ENCODE results near the gene CABP1. TPM values are rescaled to one million over a fixed set of nuclear protein-coding genes. Genes with fewer than 3 reads are reported as not detected.

CABP1 gene
- total and polyA plus RNA-seq, 2 experiments from 2014 or later: 5.1 to 5.2 TPM

- H3K27ac Mint-ChIP-seq: no peak overlapping the region
- no peaks in the 10 kb centered on the region; the same call in 2 of the 3 replicates for H3K36me3 Mint-ChIP-seq (ENCODE audit: low read depth)
- no peaks in the 10 kb centered on the region for H3K9me2 ChIP-seq (ENCODE audit: insufficient read depth)
- no peak overlapping the region for H2AFZ ChIP-seq
- no peaks in the 10 kb centered on the region for H4K20me1 ChIP-seq (replicated peaks; ENCODE audit: insufficient read depth)
- H3F3A ChIP-seq (replicated peaks; ENCODE audit: low read depth): no peaks in the 10 kb centered on the region; the same call in 1 of the 2 replicates
- H3K27me3 ChIP-seq (ENCODE audit: insufficient read depth): no peaks in the 10 kb centered on the region
- ATAC-seq: no peak
- H3K4me3 ChIP-seq: no peak overlapping the region
- H3K9me3 Mint-ChIP-seq: no peaks in the 10 kb centered on the region
- H3K79me2 ChIP-seq (replicated peaks; ENCODE audit: insufficient read depth): no peaks in the 10 kb centered on the region
- H3K4me3 Mint-ChIP-seq: no peak overlapping the region
- H3K27ac ChIP-seq (ENCODE audit: low read depth): no peak overlapping the region
- no peak overlapping the region for H3K4me2 ChIP-seq
- H3K36me3 ChIP-seq (ENCODE audit: insufficient read depth): no peaks in the 10 kb centered on the region
- peaks cover 9% of the 10 kb centered on the region for H3K27me3 Mint-ChIP-seq (ENCODE audit: insufficient read depth, low read depth, poor library complexity)
- no peak for DNase-seq (ENCODE audit: low spot score)
- H3K4me1 Mint-ChIP-seq: peaks cover 34% of the 10 kb centered on the region
- peaks cover 26% of the 10 kb centered on the region for H3K4me1 ChIP-seq (ENCODE audit: insufficient read depth)
- TF ChIP-seq ZNF462 (CRISPR knock-in tag; IDR thresholded peaks at IDR 0.05): no peak
- TF ChIP-seq EZH2phosphoT487 (IDR thresholded peaks at IDR 0.05; ENCODE audit: unreplicated experiment): no peak
- no peak for TF ChIP-seq JUNB (IDR thresholded peaks at IDR 0.05; ENCODE audit: unreplicated experiment)
- no peak for TF ChIP-seq ETS1 (IDR thresholded peaks at IDR 0.05)
- TF ChIP-seq ZNF114 (CRISPR knock-in tag; IDR thresholded peaks at IDR 0.05): no peak
- TF ChIP-seq ZNF331 (CRISPR knock-in tag; IDR thresholded peaks at IDR 0.05; ENCODE audit: low read depth): no peak
- TF ChIP-seq NANOG (IDR thresholded peaks at IDR 0.05; ENCODE audit: borderline replicate concordance): no peak
- no peak for TF ChIP-seq POLR2AphosphoS5 (IDR thresholded peaks at IDR 0.05; ENCODE audit: low read depth)
- no peak for TF ChIP-seq STAT1 (IDR thresholded peaks at IDR 0.05; ENCODE audit: unreplicated experiment)
- TF ChIP-seq REST (IDR thresholded peaks at IDR 0.05; ENCODE audit: unreplicated experiment): no peak
- TF ChIP-seq CTCF (conservative IDR thresholded peaks at IDR 0.05; ENCODE audit: low read depth in 2 of 2): no peak
- no peak for TF ChIP-seq EZH2 (IDR thresholded peaks at IDR 0.05; ENCODE audit: low read depth, unreplicated experiment)
- no peak for TF ChIP-seq CREB1 (CRISPR knock-in tag; IDR thresholded peaks at IDR 0.05; ENCODE audit: low read depth)
Measured at GRCh38 chr12:120653611-120654010, 13.2 kb downstream of the CABP1 start.

All from GM23338 (cell line).